ENCODE results near the gene S100A13.
"Not testable (repeated sequence)": the region's sequence is repeated elsewhere in the genome, so short reads cannot be mapped to it uniquely, and the experiment has no call there.

The S100A13 gene

DNA sequence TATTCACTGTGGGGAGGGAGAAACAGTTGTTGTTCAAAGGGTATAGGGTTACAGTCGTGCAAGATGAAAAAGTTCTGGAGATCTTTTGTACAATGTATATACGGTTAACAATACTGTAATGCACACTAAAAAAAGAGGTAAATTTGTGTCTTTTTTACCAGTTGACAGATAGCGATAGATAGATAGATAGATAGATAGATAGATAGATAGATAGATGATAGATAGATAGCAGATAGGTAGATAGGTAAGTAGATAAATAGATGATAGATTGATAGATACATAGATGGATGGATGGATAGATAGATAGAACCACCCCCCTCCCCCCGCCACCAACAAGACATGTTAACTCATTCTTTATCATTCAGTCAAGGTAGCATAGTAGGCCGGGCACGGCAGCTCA is 24.6 kb downstream of the S100A13 start:
- no peak for DNase-seq

DNA sequence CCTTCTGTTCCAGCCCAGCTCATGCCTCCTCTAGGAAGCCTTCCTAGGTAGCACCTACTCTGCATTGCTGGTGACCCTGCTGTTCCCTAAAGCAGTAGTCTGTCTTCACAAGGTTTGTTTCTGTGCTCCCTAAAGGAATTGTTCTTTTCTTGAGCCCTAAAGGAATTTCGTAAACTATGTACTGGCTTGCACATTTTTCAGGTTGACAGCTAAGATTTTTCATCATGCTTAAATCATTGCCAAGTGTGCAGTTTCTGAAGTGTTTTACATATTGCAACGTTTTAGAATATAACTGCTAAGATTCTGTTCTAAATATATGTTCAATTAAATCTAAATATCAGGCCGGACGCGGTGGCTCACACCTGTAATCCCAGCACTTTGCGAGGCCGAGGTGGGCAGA is 27.5 kb downstream of the S100A13 start:
- no peak for DNase-seq

DNA sequence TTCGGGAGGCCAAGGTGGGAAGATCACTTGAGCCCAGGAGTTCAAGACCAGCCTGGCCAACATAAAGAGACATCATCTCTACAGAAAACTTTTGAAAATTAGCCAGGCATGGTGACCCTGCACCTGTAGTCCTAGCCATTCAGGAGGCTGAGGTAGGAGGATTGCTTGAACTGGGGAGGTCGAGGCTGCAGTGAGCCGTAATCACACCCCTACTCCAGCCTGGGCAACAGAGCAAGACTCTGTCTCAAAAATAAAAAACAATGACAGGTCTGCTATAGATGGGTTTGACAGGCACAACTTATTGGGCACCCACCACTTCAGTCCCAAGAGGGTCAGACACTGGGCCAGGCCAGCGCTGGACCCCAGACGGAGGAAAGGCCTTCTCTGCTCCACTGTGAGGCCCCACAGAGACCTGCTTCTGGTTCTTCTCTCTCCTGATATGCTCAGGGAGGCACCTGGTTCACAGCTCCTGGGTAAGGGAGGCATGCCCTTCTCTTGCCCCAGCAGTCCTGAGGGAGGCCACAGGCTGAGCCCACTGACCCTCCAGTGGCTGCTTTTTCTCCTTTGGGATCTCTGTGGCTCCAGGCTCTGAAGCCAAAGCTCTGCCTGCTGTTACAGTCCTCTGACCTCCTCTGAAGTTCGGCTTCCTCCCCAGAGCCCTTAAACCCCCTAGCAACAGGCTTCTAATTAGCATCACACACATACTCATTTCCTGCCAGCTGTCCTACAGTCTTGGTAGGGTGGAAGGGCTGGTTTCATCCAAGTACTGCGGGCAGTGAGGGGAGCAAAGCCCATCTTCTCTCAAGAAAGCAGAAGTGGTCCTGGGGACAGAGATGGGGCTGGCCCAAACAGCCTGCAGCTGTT is 28.8 kb downstream of the S100A13 start:
- peak; percentile 42 to 59 for DNase-seq

GRCh38 chr1:153597206-153597605 is 30.1 kb downstream of the S100A13 start:
- no peak for DNase-seq

GRCh38 chr1:153592748-153593147 is 34.6 kb downstream of the S100A13 start:
- DNase-seq, result no peak

DNA sequence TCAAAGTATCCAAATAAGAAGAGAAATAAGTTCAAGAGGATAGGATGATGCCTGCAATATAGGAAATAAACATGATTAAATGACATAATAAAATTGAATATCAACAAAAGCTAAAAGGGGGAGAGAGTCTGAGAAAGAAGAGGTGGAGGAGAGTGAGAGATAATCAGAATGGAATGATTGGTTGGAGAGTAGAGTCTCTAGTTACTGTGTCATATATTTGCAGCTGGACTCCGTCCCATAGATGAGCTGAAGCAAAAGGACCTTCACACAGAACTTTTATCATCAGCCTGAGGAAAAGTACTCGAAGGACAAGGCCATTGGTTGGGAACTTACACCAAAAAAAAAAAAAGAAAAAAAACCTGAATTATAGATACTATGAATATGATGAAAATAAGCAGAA is 38.8 kb downstream of the S100A13 start:
- DNase-seq, result no peak

GRCh38 chr1:153588033-153588432 is 39.3 kb downstream of the S100A13 start:
- DNase-seq, result not testable (repeated sequence)

DNA sequence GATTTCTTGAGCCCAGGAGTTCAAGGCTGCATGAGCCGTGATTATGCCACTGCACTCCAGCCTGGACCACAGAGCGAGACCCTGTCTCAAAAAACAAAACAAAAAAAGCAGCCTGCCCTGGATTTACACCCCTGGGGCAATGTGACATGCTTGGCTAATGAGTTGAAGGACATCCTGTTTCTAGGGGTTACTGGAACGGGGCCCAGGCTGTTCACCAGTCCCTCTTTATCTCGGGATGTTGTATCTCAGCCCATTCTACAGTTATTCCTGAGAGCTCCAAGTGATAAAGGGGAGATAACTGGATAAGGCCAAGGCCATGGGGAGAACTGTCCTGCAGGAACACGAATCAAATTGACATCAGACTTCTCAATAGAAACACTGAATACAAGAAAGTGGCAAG is 40.0 kb downstream of the S100A13 start:
- DNase-seq, result no peak

DNA sequence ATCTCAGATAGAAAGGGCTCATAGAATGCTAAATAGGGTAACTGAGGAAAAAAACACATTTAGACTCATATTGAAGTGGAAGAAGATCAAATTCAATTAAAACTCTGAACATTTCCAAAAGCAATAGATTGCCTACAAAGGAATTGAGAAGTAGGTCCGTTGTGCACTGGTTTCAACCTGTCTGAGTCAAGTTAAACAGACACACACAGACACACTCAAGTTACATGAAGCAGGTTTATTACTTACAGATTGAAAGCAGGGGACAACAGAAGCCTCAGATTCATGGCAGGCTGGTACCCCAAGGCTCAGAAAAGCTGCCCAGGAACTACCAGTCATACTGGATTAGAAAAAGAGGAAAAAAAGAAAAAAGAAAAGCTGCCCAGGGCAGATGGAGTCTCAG is 41.0 kb downstream of the S100A13 start:
- no peak for DNase-seq

- no peak for DNase-seq
Observed at GRCh38 chr1:153585006-153585405, 42.3 kb downstream of the S100A13 start.

DNA sequence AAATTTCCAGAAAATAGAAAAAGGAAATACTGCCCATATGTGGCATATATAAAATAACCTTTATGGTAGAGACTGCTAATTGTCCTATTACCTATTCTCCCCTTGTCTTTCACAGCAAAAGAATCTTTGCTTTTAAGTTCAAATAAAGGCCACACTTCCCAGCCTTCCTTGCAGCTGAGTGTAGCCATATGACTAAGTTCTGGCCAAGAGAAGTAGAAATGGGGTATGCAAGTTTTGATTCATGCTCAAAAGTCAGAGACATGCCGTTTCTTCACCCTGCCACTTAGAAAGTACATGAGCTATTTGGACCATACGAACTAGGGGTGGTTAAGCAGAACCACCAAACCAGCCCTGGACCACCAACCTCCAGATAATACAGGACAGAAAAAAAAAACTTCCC is 43.3 kb downstream of the S100A13 start:
- no peak for DNase-seq

DNA sequence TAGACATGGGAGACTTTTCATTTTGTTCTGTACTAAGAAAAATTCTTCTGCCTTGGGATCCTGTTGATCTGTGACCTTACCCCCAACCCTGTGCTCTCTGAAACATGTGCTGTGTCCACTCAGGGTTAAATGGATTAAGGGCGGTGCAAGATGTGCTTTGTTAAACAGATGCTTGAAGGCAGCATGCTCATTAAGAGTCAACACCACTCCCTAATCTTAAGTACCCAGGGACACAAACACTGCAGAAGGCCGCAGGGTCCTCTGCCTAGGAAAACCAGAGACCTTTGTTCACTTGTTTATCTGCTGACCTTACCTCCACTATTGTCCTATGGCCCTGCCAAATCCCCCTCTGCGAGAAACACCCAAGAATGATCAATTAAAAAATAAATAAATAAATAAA is 43.8 kb downstream of the S100A13 start:
- DNase-seq, result not testable (repeated sequence)

- DNase-seq, result not testable (repeated sequence)
Observed at GRCh38 chr1:153582836-153583235, 44.5 kb downstream of the S100A13 start.

DNA sequence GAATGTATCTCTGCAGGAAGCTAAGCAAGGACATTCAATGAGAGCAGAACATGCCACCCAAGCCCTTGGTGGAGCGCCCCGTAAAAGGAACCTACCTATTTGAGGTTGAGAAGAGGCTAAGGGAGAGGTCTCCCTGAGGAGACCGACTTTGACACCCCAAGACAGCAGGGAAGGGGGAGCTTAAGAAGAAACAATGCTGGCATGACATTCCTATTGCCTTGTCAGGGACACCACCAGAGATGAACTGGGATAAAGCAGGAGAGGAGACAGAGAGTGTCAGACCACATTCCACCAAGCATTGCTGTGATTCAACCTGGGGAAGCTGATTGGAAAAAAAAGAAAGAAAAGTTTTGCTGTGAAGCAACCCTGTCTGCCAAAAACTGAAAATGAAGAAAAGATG is 48.4 kb downstream of the S100A13 start:
- no peak for DNase-seq

GRCh38 chr1:153578490-153578889 is 48.8 kb downstream of the S100A13 start:
- no peak for DNase-seq

DNA sequence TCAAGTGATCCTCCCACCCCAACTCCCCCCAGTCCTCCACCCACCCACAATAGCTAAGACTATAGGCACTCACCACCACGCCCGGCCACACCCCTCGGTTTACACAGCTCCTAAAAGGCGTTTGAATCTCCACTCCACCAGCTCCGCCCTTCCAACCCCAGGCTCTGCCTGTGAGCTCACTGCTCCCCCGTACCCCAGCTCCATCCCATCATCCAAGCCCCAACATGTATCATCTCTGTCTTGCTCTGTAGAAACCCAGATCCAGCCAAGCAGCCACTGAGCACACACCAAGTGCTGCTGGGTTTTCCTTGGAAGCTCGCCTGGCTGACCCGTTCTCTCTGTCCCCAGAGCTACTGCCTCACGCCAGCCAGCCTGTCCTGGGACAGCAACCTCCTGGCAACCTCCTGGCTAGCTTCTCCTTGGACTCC is 49.7 kb downstream of the S100A13 start:
- no peak for DNase-seq

DNA sequence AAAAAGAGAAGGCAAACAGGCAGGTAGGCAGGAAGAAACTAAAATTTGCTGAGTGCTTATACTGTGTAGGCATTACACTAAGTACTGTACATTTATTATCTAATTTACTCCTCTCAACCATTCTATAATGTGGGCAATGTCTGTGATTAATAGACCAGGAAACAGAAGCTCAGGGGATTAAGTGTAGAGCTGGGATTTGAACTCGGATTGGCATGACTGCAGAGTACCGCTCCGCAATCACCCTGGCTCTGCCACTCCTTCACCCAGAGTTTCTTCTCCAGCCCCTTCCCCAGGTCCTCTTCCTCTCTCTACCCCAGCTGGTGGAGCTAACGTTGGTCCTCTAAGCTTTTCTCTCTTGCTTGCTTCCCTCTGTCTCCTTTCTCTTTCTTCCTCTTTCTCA is 50.2 kb downstream of the S100A13 start:
- no peak for DNase-seq

DNA sequence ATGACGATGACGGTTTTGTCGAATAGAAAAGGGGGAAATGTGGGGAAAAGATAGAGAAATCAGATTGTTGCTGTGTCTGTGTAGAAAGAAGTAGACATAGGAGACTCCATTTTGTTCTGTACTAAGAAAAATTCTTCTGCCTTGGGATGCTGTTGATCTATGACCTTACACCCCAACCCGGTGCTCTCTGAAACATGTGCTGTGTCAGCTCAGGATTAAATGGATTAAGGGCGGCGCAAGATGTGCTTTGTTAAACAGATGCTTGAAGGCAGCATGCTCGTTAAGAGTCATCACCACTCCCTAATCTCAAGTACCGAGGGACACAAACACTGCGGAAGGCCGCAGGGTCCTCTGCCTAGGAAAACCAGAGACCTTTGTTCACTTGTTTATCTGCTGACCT is 51.8 kb downstream of the S100A13 start:
- not testable (repeated sequence) for DNase-seq

GRCh38 chr1:153575081-153575491 is 52.2 kb downstream of the S100A13 start:
- DNase-seq, result not testable (repeated sequence)

GRCh38 chr1:153573351-153573750 is 54.0 kb downstream of the S100A13 start:
- DNase-seq, result no peak

DNA sequence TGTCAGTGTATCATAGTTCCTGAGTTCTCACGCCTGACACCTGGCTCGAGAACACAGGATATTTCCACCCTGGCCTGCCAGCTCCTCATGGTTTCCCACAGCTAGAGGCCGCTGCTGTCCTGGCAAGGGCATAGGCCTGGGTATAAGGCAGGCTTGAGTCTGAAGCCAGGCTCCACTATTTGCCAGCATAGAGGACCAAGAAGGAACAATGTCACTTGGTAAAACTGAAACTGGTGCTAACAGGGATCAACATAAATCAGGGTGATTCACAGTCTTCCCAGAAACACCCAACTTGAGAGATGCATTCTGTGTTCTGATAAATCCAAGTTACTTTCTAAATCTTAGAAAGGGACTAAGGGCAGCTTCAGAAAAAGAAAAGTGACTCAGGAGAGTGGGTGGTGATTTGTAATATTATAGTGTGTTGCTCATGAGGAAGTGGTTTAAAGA is 54.7 kb downstream of the S100A13 start:
- peak; percentile 84 to 89 for DNase-seq

GRCh38 chr1:153571706-153572105 is 55.6 kb downstream of the S100A13 start:
- DNase-seq, result no peak

DNA sequence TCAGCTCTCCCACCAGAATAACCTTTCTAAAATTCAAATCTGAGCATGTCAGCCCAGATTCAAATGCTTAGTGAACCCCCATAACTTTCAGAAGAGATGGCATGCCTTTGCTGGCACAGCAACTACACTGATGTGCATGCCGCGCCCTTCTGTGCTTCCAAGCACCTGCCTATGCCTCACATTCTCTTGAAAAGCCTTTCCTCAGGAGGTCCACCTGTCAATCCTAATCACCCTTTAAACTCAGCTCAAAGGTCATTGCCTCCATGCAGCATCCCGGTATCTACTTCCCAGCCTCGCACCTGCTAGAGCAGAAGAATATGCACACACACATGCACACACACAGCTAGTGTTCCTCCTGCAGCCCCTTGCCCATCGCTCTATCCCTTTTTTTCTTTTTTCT is 56.4 kb downstream of the S100A13 start:
- DNase-seq, result no peak

- DNase-seq, result no peak
Observed at GRCh38 chr1:153569465-153569864, 57.8 kb downstream of the S100A13 start.
